GM12874 (cell line): ENCODE results near the gene CLCA4.

Experiments used
- CTCF ChIP-seq: IDR thresholded peaks from 2 replicates; pipeline ENCODE4 v1.5.1; 2011; ENCODE audit warnings: low read depth, mild to moderate bottlenecking, control low read depth, low read length, moderate library complexity; ENCODE audit not compliant: insufficient read depth

The CLCA4 gene

GRCh38 chr1:86546787-86547221 lies at the start of gene CLCA4:
Gene CLCA4, plus strand, starts transcription at chr1:86547078. Its CDS starts 42 bp downstream, at chr1:86547120.
- TF ChIP-seq CTCF = no peak

GRCh38 chr1:86498281-86498680 lies 48.6 kb upstream of the CLCA4 start:
- TF ChIP-seq CTCF = no peak

- TF ChIP-seq CTCF = peak; percentile 48; the same call in 1 of the 2 replicates
Measured at GRCh38 chr1:86499987-86500593, 46.8 kb upstream of the CLCA4 start.

- no peak for TF ChIP-seq CTCF
Measured at GRCh38 chr1:86500714-86501113, 46.2 kb upstream of the CLCA4 start.

- peak; percentile 51; the same call in 1 of the 2 replicates for TF ChIP-seq CTCF
Measured at GRCh38 chr1:86502125-86502646, 44.7 kb upstream of the CLCA4 start.

DNA sequence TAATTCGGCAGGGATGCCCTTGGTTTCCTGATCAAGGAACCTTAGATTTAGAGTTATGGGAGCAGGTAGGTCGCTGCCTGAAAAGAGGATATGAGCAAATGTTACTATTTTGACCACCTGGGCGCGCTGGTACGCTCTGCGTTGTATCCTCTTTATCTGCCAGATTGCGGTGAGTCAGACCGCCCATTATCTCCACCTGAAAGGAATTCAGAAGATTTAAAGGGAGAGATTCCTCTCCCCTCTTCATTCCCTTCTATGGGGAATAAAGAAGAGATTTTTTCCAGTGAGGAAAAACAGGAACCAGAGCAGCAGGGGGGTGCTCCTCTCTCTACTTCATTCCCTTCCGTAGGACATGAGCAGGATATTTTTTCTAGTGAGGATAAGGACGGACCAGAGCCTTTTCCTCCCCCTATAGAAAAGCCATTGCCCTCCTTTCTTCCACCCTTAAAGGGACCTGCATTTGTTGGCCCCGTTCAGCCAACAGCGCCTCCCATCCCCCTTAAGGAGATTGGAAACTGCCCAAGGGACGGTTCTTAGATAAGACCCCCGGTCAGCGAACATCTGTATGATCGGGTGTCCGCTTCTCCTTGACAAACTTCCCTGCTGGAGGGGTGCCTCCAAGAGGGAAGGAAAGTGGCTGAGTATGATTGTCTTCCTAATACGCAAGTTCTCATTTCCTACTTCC lies 44.0 kb upstream of the CLCA4 start:
- no peak for TF ChIP-seq CTCF

DNA sequence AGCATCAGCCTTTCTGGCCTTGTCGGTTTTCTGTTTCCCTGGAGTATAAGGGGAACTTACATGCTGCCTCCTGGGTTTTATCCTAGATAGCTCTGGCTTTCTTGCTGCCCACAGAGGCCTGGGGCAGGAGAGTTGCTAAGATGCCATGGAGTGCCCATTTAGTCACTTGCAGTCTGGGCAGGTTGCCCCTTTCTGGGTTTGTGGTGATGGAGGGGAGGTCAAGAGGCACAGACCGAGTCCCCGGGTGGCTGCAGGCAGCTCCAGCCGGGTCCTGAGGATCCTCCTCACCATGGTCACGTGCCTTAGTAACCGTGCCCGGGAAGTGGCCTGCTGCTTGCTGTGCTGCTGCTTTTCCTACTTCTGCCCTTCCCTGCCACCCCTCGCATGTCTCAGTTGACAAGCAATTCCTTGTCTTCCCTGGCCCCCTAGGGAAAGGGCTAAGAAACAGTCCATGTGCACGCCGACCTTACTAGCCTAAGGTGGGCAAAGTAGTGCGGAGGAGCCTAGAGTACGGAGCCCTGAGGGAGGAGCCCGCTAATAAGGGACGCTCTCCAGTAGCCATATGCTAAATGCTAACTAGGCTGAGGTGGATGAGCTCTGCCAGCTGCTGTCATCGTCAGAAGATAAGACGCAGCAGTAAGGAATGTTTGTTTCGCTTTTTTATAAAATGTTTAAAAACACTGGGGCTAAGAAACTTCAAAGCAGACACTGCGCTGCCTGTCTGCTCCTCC lies 43.3 kb upstream of the CLCA4 start:
- no peak for TF ChIP-seq CTCF
